Hepatocyte (in vitro differentiated cells): ENCODE data around the gene RBFOX2. TPM values are rescaled to one million over a fixed set of nuclear protein-coding genes. Genes with fewer than 3 reads are reported as not detected.

Experiments used
- DNase-seq: peaks from one replicate; pipeline ENCODE4 v3.0.0-alpha.2; 2016; ENCODE audit warnings: low spot score
- H2AFZ ChIP-seq: fragments of 200-600 bp; sonication (generic); 2 replicates; pipeline ENCODE4 v1.6.0; 2016; ENCODE audit warnings: antibody characterized with exemption, mild to moderate bottlenecking
- H3K27ac ChIP-seq: fragments of 200-600 bp; sonication (generic); 2 replicates; pipeline ENCODE4 v1.5.1; 2016; ENCODE audit warnings: mild to moderate bottlenecking
- H3K27me3 ChIP-seq: fragments of 200-600 bp; sonication (generic); 2 replicates; pipeline ENCODE4 v1.6.1; 2016
- H3K36me3 ChIP-seq: fragments of 200-600 bp; sonication (generic); replicated peaks from 2 replicates; pipeline ENCODE4 v1.5.1; 2016; ENCODE audit warnings: low read depth; ENCODE audit not compliant: insufficient read depth
- H3K4me1 ChIP-seq: fragments of 200-600 bp; sonication (generic); 2 replicates; pipeline ENCODE4 v1.5.1; 2016; ENCODE audit warnings: mild to moderate bottlenecking, moderate library complexity; ENCODE audit not compliant: insufficient read depth
- H3K4me2 ChIP-seq: fragments of 200-600 bp; sonication (generic); 2 replicates; pipeline ENCODE4 v1.6.0; 2016
- H3K4me3 ChIP-seq: fragments of 200-600 bp; sonication (generic); 2 replicates; pipeline ENCODE4 v1.5.1; 2016; ENCODE audit warnings: mild to moderate bottlenecking
- H3K79me2 ChIP-seq: fragments of 200-600 bp; sonication (generic); 2 replicates; pipeline ENCODE4 v1.6.0; 2017; ENCODE audit warnings: mild to moderate bottlenecking
- H3K9me2 ChIP-seq: fragments of 200-600 bp; sonication (generic); replicated peaks from 2 replicates; pipeline ENCODE4 v1.6.0; 2017; ENCODE audit warnings: mild to moderate bottlenecking; ENCODE audit not compliant: insufficient read depth
- H3K9me3 ChIP-seq: fragments of 200-600 bp; sonication (generic); 2 replicates; pipeline ENCODE4 v1.5.1; 2016; ENCODE audit warnings: low read depth, mild to moderate bottlenecking
- H4K20me1 ChIP-seq: fragments of 200-600 bp; sonication (generic); 2 replicates; pipeline ENCODE4 v1.6.0; 2016; ENCODE audit warnings: mild to moderate bottlenecking; ENCODE audit not compliant: insufficient read depth, poor library complexity, severe bottlenecking
- CTCF ChIP-seq: fragments of 200-600 bp; sonication (generic); IDR thresholded peaks from 2 replicates; pipeline ENCODE4 v1.5.1; 2016; ENCODE audit warnings: antibody characterized with exemption, mild to moderate bottlenecking; ENCODE audit not compliant: poor library complexity
- EZH2 ChIP-seq: fragments of 200-600 bp; sonication (generic); IDR thresholded peaks from 2 replicates; pipeline ENCODE4 v1.6.1; 2016; ENCODE audit warnings: antibody characterized with exemption, mild to moderate bottlenecking, borderline replicate concordance
- EZH2phosphoT487 ChIP-seq: fragments of 200-600 bp; sonication (generic); IDR thresholded peaks from one replicate; pipeline ENCODE4 v1.6.1; 2018; ENCODE audit warnings: antibody characterized with exemption, mild to moderate bottlenecking, low read depth, moderate library complexity; ENCODE audit not compliant: unreplicated experiment, severe bottlenecking
- WGBS: methylation state at CpG from one replicate; pipeline ENCODE4 v1.1.6; 2016; ENCODE audit warnings: low lambda C conversion rate; ENCODE audit errors: missing lambda C conversion rate; 5-methylcytosine and 5-hydroxymethylcytosine counted together
- polyA plus RNA-seq: library from polyadenylated mRNA; unstranded; fragments of >200 nt; fragmentation: Nextera tagmentation; extraction: Ambion mirVana; gene quantifications from 2 replicates; pipeline ENCODE4 v1.2.1, GENCODE V29; 2016
- total RNA-seq: library from RNA; depleted of rRNA; stranded (reverse); fragments of >200 nt; gene quantifications from 2 replicates; pipeline ENCODE4 v1.2.3, GENCODE V29; 2014

RBFOX2 gene
- total and polyA plus RNA-seq, 2 experiments from 2014 or later, result 76.7 to 133 TPM

GRCh38 chr22:35736166-35736565 lies 292.5 kb downstream of the RBFOX2 start:
- no peak for TF ChIP-seq CTCF
- no peak for TF ChIP-seq EZH2phosphoT487
- TF ChIP-seq EZH2, result no peak
- no peaks in the 10 kb centered on the region for H3K9me2 ChIP-seq
- no peak for DNase-seq
- no peak overlapping the region for H2AFZ ChIP-seq
- no peaks in the 10 kb centered on the region for H3K36me3 ChIP-seq
- H3K4me1 ChIP-seq, result no peaks in the 10 kb centered on the region
- no peaks in the 10 kb centered on the region for H3K27me3 ChIP-seq
- 95% methylated on average over 5 of the region's 5 CpGs for WGBS
- H3K9me3 ChIP-seq, result no peaks in the 10 kb centered on the region
- H3K4me3 ChIP-seq, result no peak overlapping the region
- no peaks in the 10 kb centered on the region for H3K79me2 ChIP-seq
- H3K4me2 ChIP-seq, result no peak overlapping the region
- H3K27ac ChIP-seq, result no peak overlapping the region
- H4K20me1 ChIP-seq, result no peaks in the 10 kb centered on the region

GRCh38 chr22:35735542-35735941 lies 293.1 kb downstream of the RBFOX2 start:
- no peaks in the 10 kb centered on the region for H3K36me3 ChIP-seq
- H3K4me1 ChIP-seq, result no peaks in the 10 kb centered on the region
- no peak overlapping the region for H2AFZ ChIP-seq
- DNase-seq, result no peak
- H4K20me1 ChIP-seq, result no peaks in the 10 kb centered on the region
- H3K9me2 ChIP-seq, result no peaks in the 10 kb centered on the region
- H3K4me3 ChIP-seq, result no peak overlapping the region
- no peaks in the 10 kb centered on the region for H3K9me3 ChIP-seq
- 68% methylated on average over 1 of the region's 1 CpG for WGBS
- no peak for TF ChIP-seq EZH2phosphoT487
- no peak for TF ChIP-seq CTCF
- TF ChIP-seq EZH2, result no peak
- no peak overlapping the region for H3K4me2 ChIP-seq
- no peaks in the 10 kb centered on the region for H3K27me3 ChIP-seq
- H3K79me2 ChIP-seq, result no peaks in the 10 kb centered on the region
- H3K27ac ChIP-seq, result no peak overlapping the region

DNA sequence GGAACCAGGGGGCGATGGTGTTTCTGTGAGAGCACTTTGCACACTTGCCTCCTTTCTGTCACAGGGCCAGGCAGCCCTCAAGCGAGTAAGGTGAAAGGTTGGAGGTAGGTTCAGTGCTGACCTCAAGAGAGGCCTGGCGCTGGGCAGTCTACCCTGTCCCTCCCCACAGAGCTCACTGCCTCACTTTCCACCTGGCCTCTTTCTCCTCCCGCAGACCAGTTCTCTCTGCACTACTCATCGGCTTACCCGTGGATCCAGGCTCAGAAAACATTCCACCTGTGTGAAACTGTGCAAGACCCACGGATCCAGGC lies 294.2 kb downstream of the RBFOX2 start:
- H3K4me1 ChIP-seq, result no peaks in the 10 kb centered on the region
- 96% methylated on average over 7 of the region's 7 CpGs for WGBS
- TF ChIP-seq EZH2, result no peak
- TF ChIP-seq EZH2phosphoT487, result no peak
- no peak for TF ChIP-seq CTCF
- H3K9me2 ChIP-seq, result no peaks in the 10 kb centered on the region
- no peak overlapping the region for H3K4me2 ChIP-seq
- H2AFZ ChIP-seq, result no peak overlapping the region
- H3K9me3 ChIP-seq, result no peaks in the 10 kb centered on the region
- no peaks in the 10 kb centered on the region for H3K36me3 ChIP-seq
- H4K20me1 ChIP-seq, result no peaks in the 10 kb centered on the region
- H3K27me3 ChIP-seq, result no peaks in the 10 kb centered on the region
- H3K27ac ChIP-seq, result no peak overlapping the region
- H3K4me3 ChIP-seq, result no peak overlapping the region
- no peak for DNase-seq
- H3K79me2 ChIP-seq, result no peaks in the 10 kb centered on the region
